ENCODE data around the gene FARSB. TPM values are rescaled to one million over a fixed set of nuclear protein-coding genes. Genes with fewer than 3 reads are reported as not detected.

The FARSB gene
- total RNA-seq, 1 donor, result 25.9 TPM

DNA sequence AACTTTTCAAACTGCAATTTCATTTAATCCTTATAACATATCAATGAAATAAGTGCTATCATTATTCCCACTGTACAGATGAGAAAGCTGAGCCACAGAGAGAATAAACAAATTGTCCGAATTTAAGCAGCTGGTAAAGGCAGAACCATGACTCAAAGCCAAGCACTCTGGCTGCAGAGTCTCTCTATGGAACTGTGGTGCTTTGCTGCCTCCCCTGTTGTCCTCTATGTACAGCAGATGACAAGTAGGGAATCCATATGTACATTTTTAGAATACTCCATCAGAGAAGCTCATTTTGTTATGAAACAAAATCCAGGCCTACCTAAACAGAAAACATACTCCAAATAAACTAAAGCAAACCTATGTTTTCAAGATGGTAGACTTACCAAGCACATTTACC lies 45.1 kb downstream of the FARSB start:
- peak; percentile 27 for DNase-seq (ENCODE audit: low read depth)
- H3K4me3 ChIP-seq (ENCODE audit: low read depth, low read length), result no peak overlapping the region
- peak; percentile 20 for TF ChIP-seq CTCF (IDR thresholded peaks at IDR 0.05; ENCODE audit: insufficient read depth, low read depth, low read length)

- no peak for DNase-seq (ENCODE audit: low read depth)
These were observed 46.5 kb downstream of the FARSB start for GRCh38 chr2:222609381-222609780.

DNA sequence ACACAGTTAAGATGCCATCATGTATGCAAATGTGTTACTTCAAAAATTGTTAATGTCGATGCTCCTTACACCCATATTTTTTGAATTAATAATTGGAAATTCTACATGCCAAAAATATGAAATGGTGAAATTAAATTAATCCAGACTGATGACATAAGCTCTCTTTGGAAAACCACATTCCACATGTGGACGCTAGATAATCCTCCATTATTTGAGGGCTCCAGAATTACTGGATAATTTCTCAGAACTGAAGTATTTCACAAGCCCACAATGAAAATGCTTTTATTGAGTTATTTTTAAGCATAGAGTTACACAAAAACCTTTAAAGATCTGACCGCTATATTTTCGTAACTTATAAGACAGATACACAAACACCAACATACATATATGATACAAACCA lies 47.8 kb downstream of the FARSB start:
- no peak overlapping the region for H3K4me3 ChIP-seq (ENCODE audit: low read depth, low read length)
- no peak for TF ChIP-seq CTCF (IDR thresholded peaks at IDR 0.05; ENCODE audit: insufficient read depth, low read depth, low read length)
- DNase-seq (ENCODE audit: low read depth), result no peak

More at GRCh38 chr2:222609381-222609780, 46.5 kb downstream of the FARSB start:
- TF ChIP-seq CTCF (IDR thresholded peaks at IDR 0.05; ENCODE audit: insufficient read depth, low read depth, low read length), result no peak
- H3K4me3 ChIP-seq (ENCODE audit: low read depth, low read length), result no peak overlapping the region

- TF ChIP-seq CTCF (IDR thresholded peaks at IDR 0.05; ENCODE audit: insufficient read depth, low read depth, low read length), result no peak
- DNase-seq (ENCODE audit: low read depth), result no peak
- no peak overlapping the region for H3K4me3 ChIP-seq (ENCODE audit: low read depth, low read length)
These were observed 49.6 kb downstream of the FARSB start for GRCh38 chr2:222606306-222606705.

DNA sequence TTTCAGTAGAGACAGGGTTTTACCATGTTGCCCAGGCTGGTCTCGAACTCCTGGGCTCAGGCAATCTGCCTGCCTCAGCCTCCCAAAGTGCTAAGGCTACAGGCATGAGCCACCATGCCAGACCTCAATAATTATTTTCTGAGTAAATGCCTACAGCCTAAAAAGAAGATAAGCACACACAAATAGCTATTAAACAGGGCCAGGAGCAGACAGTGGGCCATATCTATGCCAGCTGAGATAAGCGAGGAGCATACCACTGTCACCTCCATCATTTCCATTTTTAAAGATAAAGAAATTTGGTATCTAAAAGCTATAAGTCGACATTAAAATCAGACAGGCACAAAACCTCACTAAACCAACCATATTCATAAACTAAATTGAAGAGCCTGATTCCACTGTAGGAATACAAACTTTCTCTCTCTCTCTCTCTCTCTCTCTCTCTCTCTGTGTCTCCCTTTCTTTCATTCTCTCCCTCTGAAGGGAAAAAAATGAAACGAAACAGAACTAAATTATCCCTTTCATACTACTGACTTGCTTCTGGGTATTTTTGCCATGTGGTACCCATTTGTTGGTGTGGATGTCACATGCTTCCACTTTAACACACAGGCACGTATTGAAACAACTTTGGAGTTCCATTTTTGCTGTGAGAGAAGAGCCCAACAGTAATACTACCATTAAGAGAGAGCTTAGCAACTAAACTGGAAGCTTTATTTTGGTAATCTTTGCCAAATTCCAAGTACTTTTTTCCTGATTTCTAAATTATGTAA lies 51.0 kb downstream of the FARSB start:
- no peak for TF ChIP-seq CTCF (IDR thresholded peaks at IDR 0.05; ENCODE audit: insufficient read depth, low read depth, low read length)
- DNase-seq (ENCODE audit: low read depth), result no peak
- no peak overlapping the region for H3K4me3 ChIP-seq (ENCODE audit: low read depth, low read length)

DNA sequence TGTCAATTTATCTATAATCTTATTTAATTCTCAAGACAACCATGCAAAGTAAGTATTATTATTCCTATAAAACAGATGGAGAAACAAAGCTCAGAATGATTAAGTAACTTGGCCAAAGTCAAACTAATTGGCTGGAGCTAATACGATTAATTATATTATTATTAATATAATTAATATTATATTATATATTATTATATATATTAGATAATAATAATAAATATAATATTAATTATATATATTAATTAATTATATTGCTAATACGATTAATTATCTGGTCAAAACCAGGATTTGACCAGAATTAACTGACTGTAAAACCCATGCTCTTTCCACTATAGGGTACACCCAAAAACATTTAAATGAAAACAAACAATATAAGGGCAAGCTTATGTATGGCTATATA lies 52.4 kb downstream of the FARSB start:
- no peak overlapping the region for H3K4me3 ChIP-seq (ENCODE audit: low read depth, low read length)
- no peak for DNase-seq (ENCODE audit: low read depth)
- no peak for TF ChIP-seq CTCF (IDR thresholded peaks at IDR 0.05; ENCODE audit: insufficient read depth, low read depth, low read length)

- no peak overlapping the region for H3K4me3 ChIP-seq (ENCODE audit: low read depth, low read length)
- peak; percentile 76 for DNase-seq (ENCODE audit: low read depth)
- TF ChIP-seq CTCF (IDR thresholded peaks at IDR 0.05; ENCODE audit: insufficient read depth, low read depth, low read length), result no peak
These were observed 57.3 kb downstream of the FARSB start for GRCh38 chr2:222598611-222599010.
